Measurements from ENCODE around the gene LCN6. TPM values are rescaled to one million over a fixed set of nuclear protein-coding genes. Genes with fewer than 3 reads are reported as not detected.
"Not testable (repeated sequence)": the region's sequence is repeated elsewhere in the genome, so short reads cannot be mapped to it uniquely, and the experiment has no call there.

LCN6 gene, protein sequence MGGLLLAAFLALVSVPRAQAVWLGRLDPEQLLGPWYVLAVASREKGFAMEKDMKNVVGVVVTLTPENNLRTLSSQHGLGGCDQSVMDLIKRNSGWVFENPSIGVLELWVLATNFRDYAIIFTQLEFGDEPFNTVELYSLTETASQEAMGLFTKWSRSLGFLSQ
- polyA plus RNA-seq (2013): not detected in 2 replicates

DNA sequence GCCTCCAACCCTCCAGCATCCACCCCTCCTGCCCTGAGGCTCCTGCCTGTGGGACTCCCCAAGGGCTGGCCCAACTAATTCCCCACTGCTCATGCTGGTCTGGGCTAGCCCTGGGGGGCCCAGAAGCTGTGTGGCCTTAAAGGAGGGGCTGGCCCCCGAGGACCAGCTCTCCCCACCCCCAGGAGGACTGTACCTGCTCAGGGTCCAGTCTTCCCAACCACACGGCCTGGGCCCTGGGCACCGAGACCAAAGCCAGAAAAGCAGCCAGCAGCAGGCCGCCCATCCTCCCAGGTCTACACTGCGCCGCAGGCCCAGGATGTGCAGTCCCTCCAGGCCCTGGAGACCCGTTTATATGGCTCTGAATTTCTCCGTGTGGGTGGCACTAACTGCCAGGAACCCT lies at the start of gene LCN6:
TSS of gene LCN6 (minus strand) at position 325 of the 400 bp plus-strand sequence. CDS start at position 283, 42 bp downstream.
- Histone ChIP-seq H3K9me3 (ENCODE audit: insufficient read depth, low read depth, low read length) (no peaks in the 10 kb centered on the region), H2BK120ac (ENCODE audit: insufficient read depth, low read length, poor library complexity) (no peak within 1 kb of the TSS), H3K27me3 (ENCODE audit: insufficient read depth, low read length) (no peaks in the 10 kb centered on the region), H3K4me3 (ENCODE audit: low read depth, low read length) (no peak within 1 kb of the TSS), H4K12ac (ENCODE audit: low read depth, low read length) (no peak within 1 kb of the TSS), H3K23ac (ENCODE audit: low read length) (no peak within 1 kb of the TSS), H3K79me1 (ENCODE audit: low read length) (no peaks in the 10 kb centered on the region), H2BK5ac (ENCODE audit: low read depth, low read length, poor library complexity) (no peak within 1 kb of the TSS), H3K4me1 (ENCODE audit: control insufficient read depth in 1 of 2, insufficient read depth in 2 of 2, low read length in 2 of 2) (no peaks in the 10 kb centered on the region), H3K9ac (ENCODE audit: low read length) (no peak within 1 kb of the TSS), H2BK12ac (ENCODE audit: low read length) (no peak within 1 kb of the TSS), H4K8ac (ENCODE audit: low read depth, low read length) (no peak within 1 kb of the TSS), H2AK5ac (ENCODE audit: low read length) (no peak within 1 kb of the TSS), H3K4ac (ENCODE audit: low read depth, low read length) (no peak within 1 kb of the TSS), H3K36me3 (ENCODE audit: control insufficient read depth in 1 of 2, insufficient read depth in 2 of 2, low read length in 2 of 2) (no peaks in the 10 kb centered on the region), H3K18ac (ENCODE audit: low read length) (no peak within 1 kb of the TSS), H3K14ac (ENCODE audit: low read length) (no peak within 1 kb of the TSS), H3K4me2 (ENCODE audit: low read length) (no peak within 1 kb of the TSS), H4K91ac (ENCODE audit: low read depth, low read length) (no peak within 1 kb of the TSS), H3K27ac (ENCODE audit: low read depth, low read length) (no peak within 1 kb of the TSS), H3K79me2 (ENCODE audit: control insufficient read depth, insufficient read depth, low read length, poor library complexity) (no peaks in the 10 kb centered on the region), H2AFZ (ENCODE audit: insufficient read depth, low read length, poor library complexity) (no peak within 1 kb of the TSS)
- no CpG with 5 or more reads among the region's 8 CpGs for WGBS (ENCODE audit: extremely low coverage, insufficient coverage, insufficient read length)
- no peak for DNase-seq

DNA sequence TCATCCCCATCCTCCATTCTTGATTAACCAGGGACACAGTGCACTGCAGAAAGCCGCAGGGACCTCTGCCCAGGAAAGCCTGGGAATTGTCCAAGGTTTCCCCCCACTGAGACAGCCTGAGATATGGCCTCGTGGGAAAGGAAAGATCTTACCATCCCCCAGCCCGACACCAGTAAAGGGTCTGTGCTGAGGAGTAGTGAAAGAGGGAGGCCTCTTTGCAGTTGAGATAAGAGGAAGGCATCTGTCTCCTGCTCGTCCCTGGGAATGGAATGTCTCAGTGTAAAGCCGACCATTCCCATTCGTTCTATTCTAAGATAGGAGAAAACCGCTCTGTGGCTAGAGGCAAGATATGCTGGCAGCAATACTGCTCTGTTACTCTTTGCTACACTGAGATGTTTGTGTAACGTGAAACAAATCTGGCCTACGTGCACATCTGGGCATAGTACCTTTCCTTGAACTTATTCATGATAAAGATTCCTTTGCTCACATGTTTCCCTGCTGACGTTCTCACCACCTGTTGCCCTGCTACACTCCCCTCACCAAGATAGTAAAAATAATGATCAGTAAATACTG lies 48.5 kb upstream of the LCN6 start:
- H4K12ac ChIP-seq (ENCODE audit: low read depth, low read length); H2AK5ac ChIP-seq (ENCODE audit: low read length); H3K9ac ChIP-seq (ENCODE audit: low read length); H3K23ac ChIP-seq (ENCODE audit: low read length); H2BK120ac ChIP-seq (ENCODE audit: insufficient read depth, low read length, poor library complexity); H3K18ac ChIP-seq (ENCODE audit: low read length); H3K4me3 ChIP-seq (ENCODE audit: low read depth, low read length); H3K79me2 ChIP-seq (ENCODE audit: control insufficient read depth, insufficient read depth, low read length, poor library complexity); H2BK5ac ChIP-seq (ENCODE audit: low read depth, low read length, poor library complexity); H4K8ac ChIP-seq (ENCODE audit: low read depth, low read length); H3K9me3 ChIP-seq (ENCODE audit: insufficient read depth, low read depth, low read length); H3K4ac ChIP-seq (ENCODE audit: low read depth, low read length); H2BK12ac ChIP-seq (ENCODE audit: low read length); H3K14ac ChIP-seq (ENCODE audit: low read length); H4K91ac ChIP-seq (ENCODE audit: low read depth, low read length); H3K27me3 ChIP-seq (ENCODE audit: insufficient read depth, low read length); H2AFZ ChIP-seq (ENCODE audit: insufficient read depth, low read length, poor library complexity): not testable (repeated sequence)
- no CpG with 5 or more reads among the region's 10 CpGs for WGBS (ENCODE audit: extremely low coverage, insufficient coverage, insufficient read length)
- peaks cover 13% of the 10 kb centered on the region for H3K79me1 ChIP-seq (ENCODE audit: low read length)
- H3K36me3 ChIP-seq (ENCODE audit: control insufficient read depth in 1 of 2, insufficient read depth in 2 of 2, low read length in 2 of 2): peaks cover 8 to 13% of the 10 kb centered on the region in 2 experiments
- peak overlapping the region; percentile 65 for H3K27ac ChIP-seq (ENCODE audit: low read depth, low read length)
- H3K4me2 ChIP-seq (ENCODE audit: low read length): peak overlapping the region; percentile 30
- peak; percentile 87 to 91 for DNase-seq
- H3K4me1 ChIP-seq (ENCODE audit: control insufficient read depth in 1 of 2, insufficient read depth in 2 of 2, low read length in 2 of 2): peaks cover 35 to 38% of the 10 kb centered on the region in 2 experiments

DNA sequence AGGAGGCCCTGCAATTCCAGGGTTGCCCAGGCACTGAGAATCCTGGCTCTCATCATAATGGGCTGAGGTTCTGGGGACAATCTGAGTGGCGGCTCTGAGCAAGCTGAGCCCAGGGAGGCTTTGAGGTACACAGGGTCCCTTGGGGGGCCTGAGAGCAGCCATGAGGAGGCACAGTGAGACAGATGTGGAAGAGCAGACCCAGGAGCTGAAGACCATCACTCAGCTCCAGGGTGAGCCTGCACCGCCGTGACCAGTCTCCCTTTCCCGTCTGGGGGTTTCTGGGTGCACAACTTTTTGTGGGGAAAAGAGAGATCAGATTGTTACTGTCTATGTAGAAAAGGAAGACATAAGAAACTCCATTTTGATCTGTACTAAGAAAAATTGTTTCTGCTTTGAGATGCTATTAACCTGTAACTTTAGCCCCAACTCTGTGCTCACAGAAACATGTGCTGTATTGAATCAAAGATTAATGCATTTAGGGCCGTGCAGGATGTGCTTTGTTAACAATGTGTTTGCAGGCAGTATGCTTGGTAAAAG lies 48.0 kb upstream of the LCN6 start, which contains the start of gene CCDC183:
TSS of gene CCDC183 (plus strand) at position 101 of the 537 bp plus-strand sequence. CDS start at position 161, 60 bp downstream.
- no peak within 1 kb of the TSS for H2AFZ ChIP-seq (ENCODE audit: insufficient read depth, low read length, poor library complexity)
- H3K79me2 ChIP-seq (ENCODE audit: control insufficient read depth, insufficient read depth, low read length, poor library complexity): peaks cover 4% of the 10 kb centered on the region
- no peak within 1 kb of the TSS for H4K12ac ChIP-seq (ENCODE audit: low read depth, low read length)
- peaks cover 8 to 13% of the 10 kb centered on the region in 2 experiments for H3K36me3 ChIP-seq (ENCODE audit: control insufficient read depth in 1 of 2, insufficient read depth in 2 of 2, low read length in 2 of 2)
- no peak within 1 kb of the TSS for H3K9ac ChIP-seq (ENCODE audit: low read length)
- peak within 1 kb of the TSS; percentile 35 for H3K4me3 ChIP-seq (ENCODE audit: low read depth, low read length)
- peak within 1 kb of the TSS; percentile 37 for H2BK12ac ChIP-seq (ENCODE audit: low read length)
- peak within 1 kb of the TSS; percentile 54 for H3K18ac ChIP-seq (ENCODE audit: low read length)
- peak within 1 kb of the TSS; percentile 15 for H2BK5ac ChIP-seq (ENCODE audit: low read depth, low read length, poor library complexity)
- peak within 1 kb of the TSS; percentile 33 for H4K8ac ChIP-seq (ENCODE audit: low read depth, low read length)
- H3K9me3 ChIP-seq (ENCODE audit: insufficient read depth, low read depth, low read length): peaks cover 2% of the 10 kb centered on the region
- no CpG with 5 or more reads among the region's 5 CpGs for WGBS (ENCODE audit: extremely low coverage, insufficient coverage, insufficient read length)
- peak within 1 kb of the TSS; percentile 35 for H3K4ac ChIP-seq (ENCODE audit: low read depth, low read length)
- peak within 1 kb of the TSS; percentile 23 for H2BK120ac ChIP-seq (ENCODE audit: insufficient read depth, low read length, poor library complexity)
- peaks cover 16% of the 10 kb centered on the region for H3K79me1 ChIP-seq (ENCODE audit: low read length)
- H3K4me2 ChIP-seq (ENCODE audit: low read length): peak within 1 kb of the TSS; percentile 30
- no peak for DNase-seq
- peak within 1 kb of the TSS; percentile 57 for H3K14ac ChIP-seq (ENCODE audit: low read length)
- H3K27me3 ChIP-seq (ENCODE audit: insufficient read depth, low read length): no peaks in the 10 kb centered on the region
- H3K23ac ChIP-seq (ENCODE audit: low read length): no peak within 1 kb of the TSS
- H3K27ac ChIP-seq (ENCODE audit: low read depth, low read length): peak within 1 kb of the TSS; percentile 65
- peak within 1 kb of the TSS; percentile 74 for H4K91ac ChIP-seq (ENCODE audit: low read depth, low read length)
- peaks cover 37 to 40% of the 10 kb centered on the region in 2 experiments for H3K4me1 ChIP-seq (ENCODE audit: control insufficient read depth in 1 of 2, insufficient read depth in 2 of 2, low read length in 2 of 2)
- peak within 1 kb of the TSS; percentile 11 for H2AK5ac ChIP-seq (ENCODE audit: low read length)

DNA sequence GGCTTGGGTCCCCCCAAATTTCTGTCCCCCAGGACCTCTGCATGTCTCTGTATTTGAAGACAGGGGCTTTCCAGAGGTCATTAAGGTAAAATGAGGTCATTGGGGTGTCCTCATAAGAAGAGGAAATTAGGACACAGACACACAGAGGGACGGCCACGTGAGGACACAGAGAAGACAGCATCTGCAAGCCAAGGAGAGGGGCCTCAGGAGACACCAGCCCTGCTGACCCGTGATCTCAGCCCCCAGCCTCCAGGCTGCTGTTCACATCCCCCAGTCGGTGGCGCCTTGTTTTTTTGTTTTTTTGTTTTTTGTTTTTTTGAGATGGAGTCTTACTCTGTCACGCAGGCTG lies 46.6 kb upstream of the LCN6 start:
- Histone ChIP-seq H3K79me2 (ENCODE audit: control insufficient read depth, insufficient read depth, low read length, poor library complexity) (peaks cover 5% of the 10 kb centered on the region), H4K91ac (ENCODE audit: low read depth, low read length) (peak overlapping the region; percentile 16), H4K12ac (ENCODE audit: low read depth, low read length) (no peak overlapping the region), H3K4me2 (ENCODE audit: low read length) (no peak overlapping the region), H3K27ac (ENCODE audit: low read depth, low read length) (no peak overlapping the region), H3K4me3 (ENCODE audit: low read depth, low read length) (no peak overlapping the region), H3K9ac (ENCODE audit: low read length) (no peak overlapping the region), H3K9me3 (ENCODE audit: insufficient read depth, low read depth, low read length) (peaks cover 2% of the 10 kb centered on the region), H2BK12ac (ENCODE audit: low read length) (no peak overlapping the region), H2AFZ (ENCODE audit: insufficient read depth, low read length, poor library complexity) (no peak overlapping the region), H3K79me1 (ENCODE audit: low read length) (peaks cover 13% of the 10 kb centered on the region), H2BK120ac (ENCODE audit: insufficient read depth, low read length, poor library complexity) (no peak overlapping the region), H3K4me1 (ENCODE audit: control insufficient read depth in 1 of 2, insufficient read depth in 2 of 2, low read length in 2 of 2) (peaks cover 32 to 36% of the 10 kb centered on the region in 2 experiments), H3K18ac (ENCODE audit: low read length) (no peak overlapping the region), H3K27me3 (ENCODE audit: insufficient read depth, low read length) (no peaks in the 10 kb centered on the region), H3K4ac (ENCODE audit: low read depth, low read length) (no peak overlapping the region), H2AK5ac (ENCODE audit: low read length) (no peak overlapping the region), H3K23ac (ENCODE audit: low read length) (no peak overlapping the region), H2BK5ac (ENCODE audit: low read depth, low read length, poor library complexity) (no peak overlapping the region), H4K8ac (ENCODE audit: low read depth, low read length) (peak overlapping the region; percentile 27), H3K14ac (ENCODE audit: low read length) (no peak overlapping the region), H3K36me3 (ENCODE audit: control insufficient read depth in 1 of 2, insufficient read depth in 2 of 2, low read length in 2 of 2) (peaks cover 8 to 13% of the 10 kb centered on the region in 2 experiments)
- DNase-seq: no peak
- WGBS (ENCODE audit: extremely low coverage, insufficient coverage, insufficient read length): no CpG with 5 or more reads among the region's 6 CpGs
